HEK293 (cell line): ENCODE results near the gene MECR.
A peak's percentile ranks its signal among the peaks of the same experiment; 100 is the strongest.

Experiments used
- INSM2 ChIP-seq: fragments of 450-650 bp; formaldehyde crosslinking; IDR thresholded peaks from 2 replicates; pipeline ENCODE4 v1.5.1; 2016; ENCODE audit warnings: missing biosample characterization, missing genetic modification characterization
- KLF7 ChIP-seq: fragments of 450-650 bp; formaldehyde crosslinking; IDR thresholded peaks from 2 replicates; pipeline ENCODE4 v1.5.1; 2016; ENCODE audit warnings: missing biosample characterization, missing genetic modification characterization, borderline replicate concordance
- PRDM2 ChIP-seq: fragments of 450-650 bp; formaldehyde crosslinking; IDR thresholded peaks from 2 replicates; pipeline ENCODE4 v1.5.1; 2016; ENCODE audit warnings: missing biosample characterization, missing genetic modification characterization, borderline replicate concordance
- PRDM4 ChIP-seq: fragments of 450-650 bp; formaldehyde crosslinking; IDR thresholded peaks from 2 replicates; pipeline ENCODE4 v1.5.1; 2017; ENCODE audit warnings: missing biosample characterization, missing genetic modification characterization
- REPIN1 ChIP-seq: fragments of 450-650 bp; formaldehyde crosslinking; IDR thresholded peaks from 2 replicates; pipeline ENCODE4 v1.5.1; 2017; ENCODE audit warnings: missing biosample characterization, missing genetic modification characterization, low read depth
- SALL2 ChIP-seq: fragments of 450-650 bp; formaldehyde crosslinking; IDR thresholded peaks from 2 replicates; pipeline ENCODE4 v1.5.0; 2017; ENCODE audit warnings: missing biosample characterization, mild to moderate bottlenecking, missing genetic modification characterization, borderline replicate concordance
- YY1 ChIP-seq: fragments of 450-650 bp; formaldehyde crosslinking; IDR thresholded peaks from 2 replicates; pipeline ENCODE4 v1.5.1; 2018; ENCODE audit warnings: missing biosample characterization, missing genetic modification characterization
- ZFP41 ChIP-seq: fragments of 450-650 bp; formaldehyde crosslinking; IDR thresholded peaks from 2 replicates; pipeline ENCODE4 v1.5.1; 2016; ENCODE audit warnings: missing biosample characterization, missing genetic modification characterization, borderline replicate concordance
- ZIC2 ChIP-seq: fragments of 450-650 bp; formaldehyde crosslinking; IDR thresholded peaks from 2 replicates; pipeline ENCODE4 v1.5.1; 2016; ENCODE audit warnings: missing biosample characterization, missing genetic modification characterization
- ZNF248 ChIP-seq: fragments of 450-650 bp; formaldehyde crosslinking; IDR thresholded peaks from 2 replicates; pipeline ENCODE4 v1.5.1; 2017; ENCODE audit warnings: missing biosample characterization, missing genetic modification characterization
- ZNF266 ChIP-seq: fragments of 450-650 bp; formaldehyde crosslinking; IDR thresholded peaks from 2 replicates; pipeline ENCODE4 v1.5.1; 2016; ENCODE audit warnings: missing biosample characterization, missing genetic modification characterization, low read depth
- ZNF335 ChIP-seq: fragments of 450-650 bp; formaldehyde crosslinking; conservative IDR thresholded peaks from 2 replicates; pipeline ENCODE4 v1.5.1; 2016; ENCODE audit warnings: missing biosample characterization, missing genetic modification characterization
- ZNF404 ChIP-seq: fragments of 450-650 bp; formaldehyde crosslinking; IDR thresholded peaks from 2 replicates; pipeline ENCODE4 v1.5.1; 2017; ENCODE audit warnings: missing biosample characterization, missing genetic modification characterization
- ZNF521 ChIP-seq: fragments of 450-650 bp; formaldehyde crosslinking; IDR thresholded peaks from 2 replicates; pipeline ENCODE4 v1.5.1; 2017; ENCODE audit warnings: missing biosample characterization, mild to moderate bottlenecking, missing genetic modification characterization
- ZNF561 ChIP-seq: fragments of 450-650 bp; IDR thresholded peaks from 2 replicates; pipeline ENCODE4 v1.5.1; 2018; ENCODE audit warnings: missing biosample characterization, missing genetic modification characterization, borderline replicate concordance
- ZNF645 ChIP-seq: fragments of 450-650 bp; formaldehyde crosslinking; IDR thresholded peaks from 2 replicates; pipeline ENCODE4; 2016; ENCODE audit warnings: missing biosample characterization, missing genetic modification characterization
- ZNF692 ChIP-seq: fragments of 450-650 bp; formaldehyde crosslinking; IDR thresholded peaks from 2 replicates; pipeline ENCODE4 v1.5.1; 2016; ENCODE audit warnings: missing biosample characterization, missing genetic modification characterization
- ZNF843 ChIP-seq: fragments of 450-650 bp; formaldehyde crosslinking; IDR thresholded peaks from 2 replicates; pipeline ENCODE4 v1.5.1; 2016; ENCODE audit warnings: missing biosample characterization, missing genetic modification characterization
- TF ChIP-seq, protein P1 (sequence below): sonication (generic); formaldehyde crosslinking; IDR thresholded peaks from 2 replicates; pipeline ENCODE4 v1.8.1; 2022; ENCODE audit warnings: mild to moderate bottlenecking, moderate library complexity, missing genetic modification reagents
- TF ChIP-seq, protein P2 (sequence below): fragments of 450-650 bp; formaldehyde crosslinking; IDR thresholded peaks from 2 replicates; pipeline ENCODE4 v1.5.1; 2017; ENCODE audit warnings: missing biosample characterization, missing genetic modification characterization
- TF ChIP-seq, protein P3 (sequence below): fragments of 450-650 bp; formaldehyde crosslinking; IDR thresholded peaks from 2 replicates; pipeline ENCODE4 v1.5.1; 2016; ENCODE audit warnings: missing biosample characterization, missing genetic modification characterization

Gene MECR

DNA sequence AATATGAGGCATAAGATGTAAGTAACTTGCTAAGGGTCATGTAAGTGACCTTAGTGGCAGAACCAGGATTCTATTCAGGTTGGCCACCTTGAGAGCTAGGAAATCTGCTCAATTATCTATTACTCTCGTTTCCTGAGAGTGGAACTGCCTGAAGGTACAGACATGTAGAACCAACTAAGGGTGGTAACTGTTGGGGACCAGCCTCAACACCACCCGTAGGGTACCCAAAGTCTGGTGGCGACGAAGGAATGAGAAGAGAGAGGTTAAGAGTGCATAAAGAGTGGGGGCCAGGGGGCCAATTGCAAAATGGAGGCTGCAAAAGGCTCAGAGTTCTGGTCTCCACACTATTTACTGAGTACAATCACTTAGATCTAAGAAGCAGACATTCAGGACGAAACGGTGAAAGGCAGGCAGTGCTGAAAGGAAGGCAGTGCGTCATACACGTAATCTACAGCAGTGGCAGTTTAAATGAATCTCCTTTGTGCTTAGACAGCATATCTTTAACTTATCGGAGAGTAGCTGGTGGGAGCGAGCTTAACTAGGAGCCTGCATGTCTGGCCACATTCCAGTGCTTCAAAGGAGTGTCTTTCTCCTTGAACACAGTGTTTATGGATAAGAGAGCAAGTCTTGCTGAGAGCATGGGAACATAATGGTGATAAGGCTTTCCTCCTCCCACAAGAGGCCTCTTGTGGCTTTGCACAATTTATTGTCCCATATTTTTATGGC lies 74.0 kb downstream of the MECR start (continued):
- TF ChIP-seq INSM2 (tag by site-specific recombination) (0 out of 2 replicates have a peak, but pooled peaks have one; percentile 30), YY1 (tag by site-specific recombination) (no peak), ZNF335 (tag by site-specific recombination) (0 out of 2 replicates have a peak, but pooled peaks have one; percentile 21), ZNF645 (tag by site-specific recombination) (no peak), ZNF404 (no peak), ZNF843 (tag by site-specific recombination) (peak; percentile 82), ZFP41 (tag by site-specific recombination) (no peak), ZNF692 (tag by site-specific recombination) (0 out of 2 replicates have a peak, but pooled peaks have one; percentile 20), PRDM4 (tag by site-specific recombination) (no peak; the same call in 1 of the 2 replicates), ZNF521 (tag by site-specific recombination) (no peak), SALL2 (no peak), KLF7 (tag by site-specific recombination) (no peak; the same call in 1 of the 2 replicates), ZNF248 (tag by site-specific recombination) (no peak), ZIC2 (peak; percentile 46), REPIN1 (tag by site-specific recombination) (no peak), PRDM2 (tag by site-specific recombination) (no peak), ZNF266 (tag by site-specific recombination) (no peak), ZNF561 (peak; percentile 38; the same call in 1 of the 2 replicates)
- TF ChIP-seq, protein P1, sequence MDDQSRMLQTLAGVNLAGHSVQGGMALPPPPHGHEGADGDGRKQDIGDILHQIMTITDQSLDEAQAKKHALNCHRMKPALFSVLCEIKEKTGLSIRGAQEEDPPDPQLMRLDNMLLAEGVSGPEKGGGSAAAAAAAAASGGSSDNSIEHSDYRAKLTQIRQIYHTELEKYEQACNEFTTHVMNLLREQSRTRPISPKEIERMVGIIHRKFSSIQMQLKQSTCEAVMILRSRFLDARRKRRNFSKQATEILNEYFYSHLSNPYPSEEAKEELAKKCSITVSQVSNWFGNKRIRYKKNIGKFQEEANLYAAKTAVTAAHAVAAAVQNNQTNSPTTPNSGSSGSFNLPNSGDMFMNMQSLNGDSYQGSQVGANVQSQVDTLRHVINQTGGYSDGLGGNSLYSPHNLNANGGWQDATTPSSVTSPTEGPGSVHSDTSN (CRISPR knock-in tag), result no peak
- TF ChIP-seq, protein P2, sequence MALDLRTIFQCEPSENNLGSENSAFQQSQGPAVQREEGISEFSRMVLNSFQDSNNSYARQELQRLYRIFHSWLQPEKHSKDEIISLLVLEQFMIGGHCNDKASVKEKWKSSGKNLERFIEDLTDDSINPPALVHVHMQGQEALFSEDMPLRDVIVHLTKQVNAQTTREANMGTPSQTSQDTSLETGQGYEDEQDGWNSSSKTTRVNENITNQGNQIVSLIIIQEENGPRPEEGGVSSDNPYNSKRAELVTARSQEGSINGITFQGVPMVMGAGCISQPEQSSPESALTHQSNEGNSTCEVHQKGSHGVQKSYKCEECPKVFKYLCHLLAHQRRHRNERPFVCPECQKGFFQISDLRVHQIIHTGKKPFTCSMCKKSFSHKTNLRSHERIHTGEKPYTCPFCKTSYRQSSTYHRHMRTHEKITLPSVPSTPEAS (tag by site-specific recombination), result no peak
- TF ChIP-seq, protein P3, sequence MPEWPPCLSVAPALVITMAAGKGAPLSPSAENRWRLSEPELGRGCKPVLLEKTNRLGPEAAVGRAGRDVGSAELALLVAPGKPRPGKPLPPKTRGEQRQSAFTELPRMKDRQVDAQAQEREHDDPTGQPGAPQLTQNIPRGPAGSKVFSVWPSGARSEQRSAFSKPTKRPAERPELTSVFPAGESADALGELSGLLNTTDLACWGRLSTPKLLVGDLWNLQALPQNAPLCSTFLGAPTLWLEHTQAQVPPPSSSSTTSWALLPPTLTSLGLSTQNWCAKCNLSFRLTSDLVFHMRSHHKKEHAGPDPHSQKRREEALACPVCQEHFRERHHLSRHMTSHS (tag by site-specific recombination), result no peak
